ENCODE measurements around the gene ALS2. TPM values are rescaled to one million over a fixed set of nuclear protein-coding genes. Genes with fewer than 3 reads are reported as not detected.

The ALS2 gene
- total and polyA plus RNA-seq, 11 donors = 12.3 to 45.1 (median 34.7) TPM

DNA sequence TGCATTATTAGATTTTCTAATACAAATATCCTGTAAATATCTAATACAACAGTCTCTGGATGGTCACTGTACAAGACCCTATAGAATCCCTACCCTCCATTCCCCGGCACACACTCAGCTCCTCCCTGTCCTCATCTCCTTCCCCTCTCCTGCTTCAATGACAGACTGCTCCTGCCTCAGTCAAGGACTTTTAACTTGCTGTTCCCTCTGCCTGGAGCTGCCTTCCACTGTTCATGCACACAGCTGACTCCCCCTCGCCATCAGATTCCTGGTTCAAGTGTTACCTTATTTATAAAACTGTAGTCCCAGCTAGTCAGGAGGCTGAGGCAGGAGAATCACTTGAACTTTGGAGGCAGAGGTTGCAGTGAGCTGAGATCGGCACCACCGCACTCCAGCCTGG lies 28.9 kb upstream of the ALS2 start:
- intact Hi-C loops (cut with DNase I) = no loop called here
- DNase-seq = no peak
- no peaks in the 10 kb centered on the region for H3K36me3 ChIP-seq
- ATAC-seq = no peak
- H3K4me1 ChIP-seq = peaks cover 0 to 18% (median 0%) of the 10 kb centered on the region in 12 donors
- H3K9me3 ChIP-seq = no peaks in the 10 kb centered on the region
- no peaks in the 10 kb centered on the region for H3K27me3 ChIP-seq
- H3K27ac ChIP-seq = no peak overlapping the region
- TF ChIP-seq POLR2A (IDR thresholded peaks at IDR 0.05) = no peak
- TF ChIP-seq, protein P1, sequence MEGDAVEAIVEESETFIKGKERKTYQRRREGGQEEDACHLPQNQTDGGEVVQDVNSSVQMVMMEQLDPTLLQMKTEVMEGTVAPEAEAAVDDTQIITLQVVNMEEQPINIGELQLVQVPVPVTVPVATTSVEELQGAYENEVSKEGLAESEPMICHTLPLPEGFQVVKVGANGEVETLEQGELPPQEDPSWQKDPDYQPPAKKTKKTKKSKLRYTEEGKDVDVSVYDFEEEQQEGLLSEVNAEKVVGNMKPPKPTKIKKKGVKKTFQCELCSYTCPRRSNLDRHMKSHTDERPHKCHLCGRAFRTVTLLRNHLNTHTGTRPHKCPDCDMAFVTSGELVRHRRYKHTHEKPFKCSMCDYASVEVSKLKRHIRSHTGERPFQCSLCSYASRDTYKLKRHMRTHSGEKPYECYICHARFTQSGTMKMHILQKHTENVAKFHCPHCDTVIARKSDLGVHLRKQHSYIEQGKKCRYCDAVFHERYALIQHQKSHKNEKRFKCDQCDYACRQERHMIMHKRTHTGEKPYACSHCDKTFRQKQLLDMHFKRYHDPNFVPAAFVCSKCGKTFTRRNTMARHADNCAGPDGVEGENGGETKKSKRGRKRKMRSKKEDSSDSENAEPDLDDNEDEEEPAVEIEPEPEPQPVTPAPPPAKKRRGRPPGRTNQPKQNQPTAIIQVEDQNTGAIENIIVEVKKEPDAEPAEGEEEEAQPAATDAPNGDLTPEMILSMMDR (IDR thresholded peaks at IDR 0.05) = no peak
- WGBS, 4 donors = 63 to 83% (median 75%) methylated on average over 4 of the region's 4 CpGs
- H3K4me3 ChIP-seq = no peak overlapping the region

DNA sequence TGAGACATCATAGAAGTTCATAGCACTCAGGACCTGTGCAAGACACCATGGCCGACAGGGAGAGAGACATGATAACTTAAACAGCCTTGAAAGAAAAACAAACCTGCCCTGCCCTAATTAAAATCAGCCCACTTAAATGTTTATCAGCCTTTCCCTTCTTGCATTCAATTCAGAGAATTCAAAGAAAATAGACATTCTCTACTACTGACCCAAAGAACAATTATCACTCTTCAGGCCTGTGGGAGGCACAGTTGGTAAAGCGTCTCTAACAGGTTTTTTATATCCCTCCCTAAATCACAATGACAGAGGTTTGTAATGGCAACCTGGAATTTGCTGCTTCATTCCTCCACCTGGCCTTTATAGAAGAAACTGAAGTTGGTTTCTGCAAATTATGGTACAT lies 27.3 kb upstream of the ALS2 start:
- no peak for ATAC-seq
- H3K4me1 ChIP-seq = peaks cover 0 to 18% (median 0%) of the 10 kb centered on the region in 12 donors
- H3K27me3 ChIP-seq = no peaks in the 10 kb centered on the region
- H3K27ac ChIP-seq = peak overlapping the region in 8 of 12 donors; percentile 19 to 64 (median 42)
- peak overlapping the region in 1 of 12 donors; percentile 15 for H3K4me3 ChIP-seq
- TF ChIP-seq, protein P1 (IDR thresholded peaks at IDR 0.05) = no peak
- TF ChIP-seq POLR2A (IDR thresholded peaks at IDR 0.05) = no peak
- WGBS, 4 donors = 55 to 68% (median 58%) methylated on average over 2 of the region's 2 CpGs
- H3K36me3 ChIP-seq = no peaks in the 10 kb centered on the region
- no peaks in the 10 kb centered on the region for H3K9me3 ChIP-seq
- DNase-seq = no peak
- intact Hi-C loops (cut with DNase I) = no loop called here

DNA sequence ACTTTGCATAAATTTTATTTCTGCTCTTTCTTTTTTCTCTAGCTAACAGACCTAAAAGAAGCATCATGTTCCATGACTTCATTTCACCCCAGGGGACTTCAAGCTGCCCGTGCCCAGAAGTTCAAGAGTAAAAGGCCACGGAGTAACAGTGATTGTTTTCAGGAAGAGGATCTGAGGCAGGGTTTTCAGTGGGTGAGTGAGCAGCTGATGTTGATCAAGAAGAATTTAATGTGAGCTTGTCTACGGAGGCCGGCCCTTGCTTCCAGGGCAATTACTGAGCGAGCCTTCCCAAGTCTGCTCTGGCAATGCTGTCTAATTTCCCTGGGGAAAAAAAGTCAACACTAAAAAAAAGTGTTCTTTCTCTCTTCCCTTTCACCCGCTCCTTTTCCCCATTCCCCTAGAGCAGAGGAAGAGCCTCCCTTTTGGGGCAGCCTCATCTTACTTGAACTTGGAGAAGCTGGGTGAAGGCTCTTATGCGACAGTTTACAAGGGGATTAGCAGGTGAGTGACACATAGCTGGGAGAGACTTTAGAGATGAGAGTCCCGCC lies 26.8 kb upstream of the ALS2 start:
- ATAC-seq (peak; percentile 73 to 91 (median 86)), DNase-seq (peak in 4 of 5 donors; percentile 26 to 60 (median 42))
- 39 to 59% (median 45%) methylated on average over 8 of the region's 8 CpGs for WGBS, 4 donors
- Histone ChIP-seq H3K4me1 (peaks cover 0 to 18% (median 0%) of the 10 kb centered on the region in 12 donors), H3K9me3 (no peaks in the 10 kb centered on the region), H3K4me3 (peak overlapping the region in 4 of 12 donors; percentile 10 to 15 (median 13)), H3K36me3 (no peaks in the 10 kb centered on the region), H3K27me3 (no peaks in the 10 kb centered on the region), H3K27ac (peak overlapping the region in 9 of 12 donors; percentile 12 to 64 (median 41))
- TF ChIP-seq, protein P1 (IDR thresholded peaks at IDR 0.05) = no peak
- no peak for TF ChIP-seq POLR2A (IDR thresholded peaks at IDR 0.05)
- intact Hi-C loops (cut with DNase I) = no loop called here

DNA sequence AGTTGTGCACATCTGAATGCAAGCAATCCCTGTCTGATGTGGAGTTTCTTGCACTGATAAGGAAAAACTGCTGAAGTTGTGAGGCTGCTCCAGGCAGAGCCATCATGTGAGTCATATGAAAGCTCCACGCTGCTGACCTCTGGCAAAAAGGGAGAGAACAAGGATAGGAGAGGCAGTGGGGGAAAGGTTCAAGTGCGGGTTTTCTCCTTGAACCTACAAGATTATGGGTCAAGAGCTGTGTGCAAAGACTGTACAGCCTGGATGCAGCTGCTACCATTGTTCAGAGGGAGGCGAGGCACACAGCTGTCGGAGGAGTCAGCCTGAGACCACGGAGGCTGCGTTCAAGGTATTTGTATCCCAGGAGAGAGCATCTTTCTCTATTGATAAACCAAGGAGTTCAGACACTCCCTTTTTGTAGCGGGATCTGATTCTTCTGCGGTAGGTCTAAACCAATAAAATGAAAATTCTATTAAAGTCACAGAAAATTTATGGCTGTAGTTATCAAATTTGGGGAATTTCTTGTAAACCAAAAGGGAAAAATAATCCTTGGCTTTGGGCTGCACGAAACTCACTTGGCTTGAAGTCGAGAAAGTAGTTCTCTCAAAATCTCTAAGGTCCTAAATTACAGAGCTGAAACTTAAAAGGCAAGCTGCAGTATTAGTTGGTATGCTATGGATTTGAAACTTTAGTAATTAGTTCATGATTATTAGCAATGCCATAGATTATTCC lies 25.9 kb upstream of the ALS2 start, which contains the start of gene CDK15:
TSS of gene CDK15 (plus strand) at position 96 of the 729 bp plus-strand sequence. CDS start at position 224, 128 bp downstream.
- no peak for TF ChIP-seq POLR2A (IDR thresholded peaks at IDR 0.05)
- TF ChIP-seq, protein P1 (IDR thresholded peaks at IDR 0.05) = no peak
- intact Hi-C loops (cut with DNase I) = no loop called here
- Histone ChIP-seq H3K36me3 (no peaks in the 10 kb centered on the region), H3K4me1 (peaks cover 0 to 18% (median 0%) of the 10 kb centered on the region in 12 donors), H3K27ac (peak within 1 kb of the TSS in 9 of 12 donors; percentile 12 to 64 (median 41)), H3K27me3 (no peaks in the 10 kb centered on the region), H3K4me3 (peak within 1 kb of the TSS in 5 of 12 donors; percentile 10 to 15 (median 13)), H3K9me3 (no peaks in the 10 kb centered on the region)
- ATAC-seq = peak; percentile 20 to 79 (median 59)
- DNase-seq = peak in 3 of 5 donors; percentile 13 to 40 (median 34)
- WGBS, 4 donors = 55 to 68% (median 59%) methylated on average over 10 of the region's 10 CpGs
